KMS-11 (cell line): ENCODE data around the gene RNU6-9.

Experiments
- H2AFZ ChIP-seq: fragments of 200-600 bp; sonication (generic); 2 replicates; pipeline ENCODE4 v1.6.1; 2016; ENCODE audit warnings: antibody characterized with exemption, mixed run types, low read depth
- H3K27ac ChIP-seq: fragments of 200-600 bp; sonication (generic); 2 replicates; pipeline ENCODE4 v1.6.1; 2016; ENCODE audit warnings: mild to moderate bottlenecking, mixed run types
- H3K27me3 ChIP-seq: fragments of 200-600 bp; sonication (generic); 2 replicates; pipeline ENCODE4 v1.6.1; 2017; ENCODE audit warnings: mild to moderate bottlenecking, low read depth, mixed run types, moderate library complexity; ENCODE audit not compliant: insufficient read depth
- H3K36me3 ChIP-seq: fragments of 200-600 bp; sonication (generic); 2 replicates; pipeline ENCODE4 v1.6.1; 2017; ENCODE audit warnings: mild to moderate bottlenecking, mixed run types; ENCODE audit not compliant: insufficient read depth
- H3K4me1 ChIP-seq: fragments of 200-600 bp; sonication (generic); 2 replicates; pipeline ENCODE4 v1.6.1; 2016; ENCODE audit warnings: mild to moderate bottlenecking, low read depth, mixed run types; ENCODE audit not compliant: poor library complexity, severe bottlenecking
- H3K4me2 ChIP-seq: fragments of 200-600 bp; sonication (generic); 2 replicates; pipeline ENCODE4 v1.7.0; 2016; ENCODE audit warnings: mild to moderate bottlenecking, mixed run types
- H3K4me3 ChIP-seq: fragments of 200-600 bp; sonication (generic); IDR thresholded peaks from 2 replicates; pipeline ENCODE4 v1.6.1; 2017; ENCODE audit warnings: low read depth, low read length, mixed read lengths; ENCODE audit not compliant: insufficient read depth
- H3K79me2 ChIP-seq: fragments of 200-600 bp; sonication (generic); 2 replicates; pipeline ENCODE4 v1.6.1; 2016; ENCODE audit warnings: low read depth, mixed run types; ENCODE audit not compliant: insufficient read depth
- H3K9ac ChIP-seq: fragments of 200-600 bp; sonication (generic); 2 replicates; pipeline ENCODE4 v1.6.1; 2016; ENCODE audit warnings: mild to moderate bottlenecking, mixed run types
- H4K20me1 ChIP-seq: fragments of 200-600 bp; sonication (generic); 2 replicates; pipeline ENCODE4 v1.6.1; 2016; ENCODE audit warnings: mild to moderate bottlenecking, mixed run types; ENCODE audit not compliant: insufficient read depth
- CTCF ChIP-seq: fragments of 200-600 bp; sonication (generic); conservative IDR thresholded peaks from 2 replicates; pipeline ENCODE4 v1.6.1; 2017; ENCODE audit warnings: low read depth, mild to moderate bottlenecking, antibody characterized with exemption, low read length, moderate library complexity, mixed read lengths

RNU6-9 gene

GRCh38 chr19:855142-855541, 38.1 kb upstream of the RNU6-9 start:
- no peak overlapping the region for H3K9ac ChIP-seq
- H3K79me2 ChIP-seq = no peaks in the 10 kb centered on the region
- no peak overlapping the region for H3K4me3 ChIP-seq
- peaks cover 8% of the 10 kb centered on the region; the same call in 1 of the 2 replicates for H3K27me3 ChIP-seq
- no peak for TF ChIP-seq CTCF
- H3K27ac ChIP-seq = no peak overlapping the region
- no peaks in the 10 kb centered on the region for H3K36me3 ChIP-seq
- no peaks in the 10 kb centered on the region for H4K20me1 ChIP-seq
- no peak overlapping the region for H2AFZ ChIP-seq
- H3K4me1 ChIP-seq = peaks cover 3% of the 10 kb centered on the region
- H3K4me2 ChIP-seq = no peak overlapping the region

DNA sequence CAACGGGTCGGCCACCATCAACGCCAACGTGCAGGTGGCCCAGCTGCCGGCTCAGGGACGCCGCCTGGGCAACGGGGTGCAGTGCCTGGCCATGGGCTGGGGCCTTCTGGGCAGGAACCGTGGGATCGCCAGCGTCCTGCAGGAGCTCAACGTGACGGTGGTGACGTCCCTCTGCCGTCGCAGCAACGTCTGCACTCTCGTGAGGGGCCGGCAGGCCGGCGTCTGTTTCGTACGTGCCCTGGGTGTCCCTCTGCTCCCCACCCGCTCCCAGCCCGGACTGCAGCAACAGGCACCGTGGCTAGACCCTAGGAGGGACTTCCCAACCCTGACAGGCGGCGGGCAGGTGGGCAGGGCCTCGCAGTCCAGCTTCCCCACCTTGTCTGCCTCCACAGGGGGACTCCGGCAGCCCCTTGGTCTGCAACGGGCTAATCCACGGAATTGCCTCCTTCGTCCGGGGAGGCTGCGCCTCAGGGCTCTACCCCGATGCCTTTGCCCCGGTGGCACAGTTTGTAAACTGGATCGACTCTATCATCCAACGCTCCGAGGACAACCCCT, 37.6 kb upstream of the RNU6-9 start:
- Histone ChIP-seq H3K4me1 (peaks cover 3% of the 10 kb centered on the region), H3K9ac (no peak overlapping the region), H3K79me2 (no peaks in the 10 kb centered on the region), H3K4me2 (no peak overlapping the region), H3K36me3 (no peaks in the 10 kb centered on the region), H3K27me3 (peaks cover 8% of the 10 kb centered on the region; the same call in 1 of the 2 replicates), H2AFZ (no peak overlapping the region), H3K27ac (no peak overlapping the region), H3K4me3 (no peak overlapping the region), H4K20me1 (no peaks in the 10 kb centered on the region)
- no peak for TF ChIP-seq CTCF

DNA sequence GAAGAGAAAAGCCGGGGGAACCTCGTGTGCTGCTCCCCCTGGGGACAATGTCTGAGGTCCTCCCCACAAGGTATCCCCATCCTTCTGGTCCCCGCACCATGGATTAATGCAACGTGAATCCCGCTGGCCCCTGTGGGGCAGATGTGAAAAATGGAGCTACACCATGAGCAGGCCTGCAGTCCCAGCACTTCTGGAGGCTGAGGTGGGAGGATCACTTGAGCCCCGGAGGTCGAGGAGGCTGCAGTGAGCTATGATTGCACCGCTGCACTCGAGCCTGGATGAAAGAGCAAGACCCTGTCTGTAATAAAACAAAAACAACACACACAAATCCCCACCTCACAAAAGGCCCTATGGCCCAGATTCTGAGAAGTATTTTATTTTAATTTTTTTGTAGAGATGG, 35.0 kb upstream of the RNU6-9 start:
- Histone ChIP-seq H3K36me3 (no peaks in the 10 kb centered on the region), H3K9ac (no peak overlapping the region), H4K20me1 (no peaks in the 10 kb centered on the region), H3K79me2 (no peaks in the 10 kb centered on the region), H3K27ac (no peak overlapping the region), H2AFZ (no peak overlapping the region), H3K4me3 (no peak overlapping the region), H3K4me2 (no peak overlapping the region), H3K27me3 (peaks cover 8% of the 10 kb centered on the region; the same call in 1 of the 2 replicates), H3K4me1 (peaks cover 3% of the 10 kb centered on the region)
- TF ChIP-seq CTCF = no peak

GRCh38 chr19:858868-859843, 34.1 kb upstream of the RNU6-9 start, which contains the start of gene CFD:
Gene CFD, plus strand, starts transcription at chr19:859664. Its CDS starts 26 bp downstream, at chr19:859690.
- no peak within 1 kb of the TSS for H3K27ac ChIP-seq
- H3K9ac ChIP-seq = no peak within 1 kb of the TSS
- H3K4me2 ChIP-seq = no peak within 1 kb of the TSS
- no peak for TF ChIP-seq CTCF
- no peaks in the 10 kb centered on the region for H3K36me3 ChIP-seq
- H2AFZ ChIP-seq = peak within 1 kb of the TSS; percentile 18; the same call in 1 of the 2 replicates
- peaks cover 3% of the 10 kb centered on the region for H3K4me1 ChIP-seq
- no peaks in the 10 kb centered on the region for H3K79me2 ChIP-seq
- peaks cover 5% of the 10 kb centered on the region; the same call in 1 of the 2 replicates for H3K27me3 ChIP-seq
- no peak within 1 kb of the TSS for H3K4me3 ChIP-seq
- H4K20me1 ChIP-seq = no peaks in the 10 kb centered on the region
